Body of pancreas (tissue), 4 donors: ENCODE data around the gene P4HTM.

ENCODE experiments used
- CTCF ChIP-seq, 7 experiments: fragments of 450-650 bp in 4 of 7; fragments of 200-600 bp in 3 of 7; sonication (generic) in 3 of 7; IDR thresholded peaks; one replicate each; pipeline ENCODE4 v1.5.1; 2016 to 2019; ENCODE audit warnings: antibody characterized with exemption in 7 of 7
- POLR2A ChIP-seq, 3 donors: fragments of 450-650 bp; IDR thresholded peaks; one replicate each; pipeline ENCODE4 v1.6.1; 2016; ENCODE audit warnings: antibody characterized with exemption in 3 of 3, mild to moderate bottlenecking in 2 of 3

GRCh38 chr3:48989126-48989795 lies 780 bp upstream of the P4HTM start:
- TF ChIP-seq CTCF (IDR thresholded peaks at IDR 0.05) = no peak
- TF ChIP-seq POLR2A (IDR thresholded peaks at IDR 0.05) = no peak
